ENCODE results near the gene RDH13. TPM values are rescaled to one million over a fixed set of nuclear protein-coding genes. Genes with fewer than 3 reads are reported as not detected.

The RDH13 gene
- total and polyA plus RNA-seq, 2 of the 8 experiments (the other 6 are each of a cell fraction or from before 2014, with no cell fraction given) = 15.9 to 31.5 TPM

DNA sequence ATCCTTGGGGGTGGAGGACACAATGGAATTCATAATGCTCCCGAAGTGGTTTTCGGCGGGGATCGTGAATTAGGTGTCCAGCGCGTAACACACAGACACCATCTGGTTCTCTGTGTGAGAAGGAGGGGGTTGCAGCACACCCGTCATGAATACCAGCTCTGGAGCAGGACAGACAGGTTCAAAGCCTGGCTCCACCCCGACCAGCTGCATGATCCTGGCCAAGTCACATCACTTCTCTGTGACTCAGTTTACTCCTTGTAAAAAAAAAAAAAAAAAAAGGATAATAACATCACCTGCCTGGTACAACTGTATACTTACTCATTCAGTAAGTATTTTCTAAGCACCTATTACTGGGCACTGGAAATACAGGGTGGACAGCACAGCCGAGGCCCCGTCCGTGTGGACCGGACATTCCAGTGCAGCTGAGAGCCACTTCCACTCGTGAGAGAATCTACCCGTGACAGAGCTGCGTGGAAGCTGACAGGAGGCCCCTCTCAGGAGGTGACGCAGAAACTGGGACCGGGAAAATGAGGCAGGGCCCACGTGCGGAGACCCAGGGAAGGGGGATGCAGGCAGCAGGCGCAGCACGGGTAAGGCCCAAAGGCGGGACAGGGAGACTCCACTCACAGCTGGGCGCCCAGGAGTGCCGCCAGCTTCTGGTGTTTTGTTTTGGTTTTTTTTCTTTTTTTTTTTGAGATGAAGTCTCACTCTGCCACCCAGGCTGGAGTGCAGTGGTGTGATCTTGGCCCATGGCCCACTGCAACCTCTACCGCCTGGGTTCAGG, 12.0 kb downstream of the RDH13 start:
- H4K20me1 ChIP-seq (replicated peaks in 1 of 2; ENCODE audit: control insufficient read depth in 1 of 2, insufficient read depth in 2 of 2, low read length in 2 of 2) = peaks cover 7 to 8% of the 10 kb centered on the region in 2 experiments
- no peak overlapping the region for H3K14ac ChIP-seq (ENCODE audit: insufficient read length)
- H3K4me1 ChIP-seq (replicated peaks in 1 of 4; ENCODE audit: control insufficient read depth in 3 of 4, insufficient read depth in 4 of 4, low read length in 3 of 4) = no peaks in the 10 kb centered on the region
- H2BK20ac ChIP-seq (ENCODE audit: low read length) = no peak overlapping the region
- no peak overlapping the region for H4K91ac ChIP-seq (replicated peaks; ENCODE audit: insufficient read length, low read length)
- no peak overlapping the region for H3K18ac ChIP-seq (ENCODE audit: extremely low read depth, low read length)
- no peak overlapping the region for H3K23ac ChIP-seq (ENCODE audit: insufficient read length)
- peaks cover 8 to 59% (median 28%) of the 10 kb centered on the region in 4 experiments; a peak in 6 of 8 replicates for H3K36me3 ChIP-seq (ENCODE audit: control insufficient read depth in 2 of 4, insufficient read depth in 4 of 4, low read length in 3 of 4)
- no peak overlapping the region for H2AK5ac ChIP-seq (ENCODE audit: low read depth, low read length)
- FAIRE-seq = no peak
- H3K27me3 ChIP-seq (replicated peaks in 1 of 4; ENCODE audit: control insufficient read depth in 3 of 4, extremely low read depth in 1 of 4, insufficient read depth in 3 of 4, low read length in 3 of 4) = no peaks in the 10 kb centered on the region
- no peak overlapping the region for H4K8ac ChIP-seq (ENCODE audit: extremely low read depth, insufficient read depth, low read length)
- no peaks in the 10 kb centered on the region for H3K79me2 ChIP-seq (ENCODE audit: control insufficient read depth in 1 of 2, insufficient read depth in 2 of 2, low read length in 2 of 2)
- no peaks in the 10 kb centered on the region; the same call in 1 of the 2 replicates for H3K79me1 ChIP-seq (ENCODE audit: low read depth, low read length)
- H3K23me2 ChIP-seq (ENCODE audit: low read depth, low read length) = no peaks in the 10 kb centered on the region; the same call in 1 of the 2 replicates
- H3K9ac ChIP-seq (replicated peaks in 1 of 4; ENCODE audit: extremely low read depth in 1 of 4, low read depth in 3 of 4, low read length in 3 of 4) = no peak overlapping the region
- 94% methylated on average over 23 of the region's 25 CpGs; no CpG with 5 or more reads in 1 of the 2 experiments for WGBS, 2 experiments (ENCODE audit: extremely low coverage in 1 of 2, insufficient coverage in 1 of 2, insufficient read length in 1 of 2, insufficient replicate concordance in 2 of 2, low coverage in 1 of 2, low lambda C conversion rate in 2 of 2, missing lambda C conversion rate in 1 of 2)
- no peak overlapping the region for H2AFZ ChIP-seq (ENCODE audit: low read length)
- no peak overlapping the region for H3K4me2 ChIP-seq (ENCODE audit: insufficient read depth in 1 of 2, low read depth in 2 of 2, low read length in 2 of 2)
- H3K4ac ChIP-seq (replicated peaks; ENCODE audit: insufficient read length, low read depth, low read length) = no peak overlapping the region
- ChIA-PET POLR2A (ENCODE audit: partially characterized antibody) (interaction anchor here (0.5 kb wide), 1 partner anchor 45 kb away, joined by 3 read pairs; no protein-coding TSS in a partner anchor), CTCF (ENCODE audit: partially characterized antibody) (interaction anchor here (0.6 to 2.4 kb wide), 5 partner anchors 14 to 168 kb away, joined by 3 to 7 read pairs (median 3); no protein-coding TSS in a partner anchor)
- no peak overlapping the region for H2BK120ac ChIP-seq (replicated peaks; ENCODE audit: low read depth, low read length)
- H3K56ac ChIP-seq (replicated peaks; ENCODE audit: insufficient read length, low read depth, low read length) = no peak overlapping the region
- no peak for DNase-seq (ENCODE audit: low read depth in 1 of 2, low spot score in 2 of 2)
- H4K5ac ChIP-seq (ENCODE audit: insufficient read length, low read depth, low read length) = no peak overlapping the region
- H3K4me3 ChIP-seq (ENCODE audit: extremely low read depth in 1 of 4, insufficient read depth in 2 of 4, low read depth in 3 of 4, low read length in 4 of 4) = no peak overlapping the region
- H2BK12ac ChIP-seq (ENCODE audit: low read depth, low read length) = no peak overlapping the region
- H3K9me3 ChIP-seq (ENCODE audit: insufficient read depth in 2 of 2, low read depth in 1 of 2, low read length in 1 of 2) = no peaks in the 10 kb centered on the region
- H2BK15ac ChIP-seq (ENCODE audit: low read length) = no peak overlapping the region
- no peak overlapping the region for H2BK5ac ChIP-seq (ENCODE audit: low read depth, low read length)
- no peak overlapping the region for H3K27ac ChIP-seq (ENCODE audit: low read depth, low read length)
- TF ChIP-seq BACH1 (IDR thresholded peaks at IDR 0.05; ENCODE audit: low read length) = no peak
- no peak for TF ChIP-seq HDAC2 (IDR thresholded peaks at IDR 0.05; ENCODE audit: borderline replicate concordance in 1 of 2, low read depth in 2 of 2, low read length in 2 of 2)
- TF ChIP-seq SRF (IDR thresholded peaks at IDR 0.05; ENCODE audit: low read depth, low read length) = no peak
- no peak for TF ChIP-seq RAD21 (IDR thresholded peaks at IDR 0.05 in 1 of 2, conservative IDR thresholded peaks at IDR 0.05 in 1 of 2; ENCODE audit: low read depth in 2 of 2, low read length in 2 of 2)
- no peak for TF ChIP-seq TAF7 (optimal IDR thresholded peaks at IDR 0.05; ENCODE audit: borderline replicate concordance, low read depth, low read length)
- TF ChIP-seq CTBP2 (IDR thresholded peaks at IDR 0.05; ENCODE audit: borderline replicate concordance, insufficient read depth, insufficient read length, low read length) = no peak
